Smooth muscle cell (in vitro differentiated cells): Measurements from ENCODE around the gene PLAC1. TPM values are rescaled to one million over a fixed set of nuclear protein-coding genes. Genes with fewer than 3 reads are reported as not detected.

Experiments
- DNase-seq: peaks from one replicate; lab custom pipeline; 2025; ENCODE audit not compliant: unreplicated experiment; lab: John Stamatoyannopoulos, UW
- H2AFZ ChIP-seq: fragments of 200-600 bp; sonication (generic); 2 replicates; pipeline ENCODE4 v1.6.0; 2016; ENCODE audit warnings: antibody characterized with exemption, low read depth, mild to moderate bottlenecking
- H3F3A ChIP-seq: fragments of 200-600 bp; sonication (generic); 2 replicates; pipeline ENCODE4 v1.6.0; 2017; ENCODE audit warnings: antibody characterized with exemption, low read depth
- H3K27ac ChIP-seq: fragments of 200-600 bp; sonication (generic); 2 replicates; pipeline ENCODE4 v1.5.1; 2016; ENCODE audit warnings: low read depth, mild to moderate bottlenecking
- H3K27me3 ChIP-seq: fragments of 200-600 bp; sonication (generic); 2 replicates; pipeline ENCODE4 v1.6.1; 2016; ENCODE audit warnings: low read depth, mild to moderate bottlenecking
- H3K36me3 ChIP-seq: fragments of 200-600 bp; sonication (generic); 2 replicates; pipeline ENCODE4 v1.5.1; 2016; ENCODE audit warnings: low read depth
- H3K4me1 ChIP-seq: fragments of 200-600 bp; sonication (generic); 2 replicates; pipeline ENCODE4 v1.5.1; 2016; ENCODE audit warnings: low read depth
- H3K4me2 ChIP-seq: fragments of 200-600 bp; sonication (generic); 2 replicates; pipeline ENCODE4 v1.6.0; 2016; ENCODE audit warnings: mild to moderate bottlenecking
- H3K4me3 ChIP-seq: fragments of 200-600 bp; sonication (generic); 2 replicates; pipeline ENCODE4 v1.5.1; 2016; ENCODE audit warnings: mild to moderate bottlenecking
- H3K79me2 ChIP-seq: fragments of 200-600 bp; sonication (generic); 2 replicates; pipeline ENCODE4 v1.6.0; 2016; ENCODE audit warnings: low read depth, mild to moderate bottlenecking
- H3K9ac ChIP-seq: fragments of 200-600 bp; sonication (generic); 2 replicates; pipeline ENCODE4 v1.6.0; 2016; ENCODE audit warnings: low read depth
- H3K9me3 ChIP-seq: fragments of 200-600 bp; sonication (generic); replicated peaks from 2 replicates; pipeline ENCODE4 v1.5.1; 2016; ENCODE audit warnings: low read depth
- H4K20me1 ChIP-seq: fragments of 200-600 bp; sonication (generic); 2 replicates; pipeline ENCODE4 v1.6.0; 2016; ENCODE audit warnings: low read depth
- WGBS: methylation state at CpG from one replicate; pipeline ENCODE4 v1.1.7; 2016; ENCODE audit warnings: low lambda C conversion rate; 5-methylcytosine and 5-hydroxymethylcytosine counted together
- polyA plus RNA-seq: library from polyadenylated mRNA; unstranded; fragments of >200 nt; fragmentation: Nextera tagmentation; extraction: Ambion mirVana; gene quantifications from 2 replicates; pipeline ENCODE4 v1.2.1, GENCODE V29; 2016
- total RNA-seq: library from RNA; depleted of rRNA; stranded (reverse); fragments of >200 nt; gene quantifications from 2 replicates; pipeline ENCODE4 v1.2.3, GENCODE V29; 2014
- TF ChIP-seq, protein P1 (sequence below): fragments of 200-600 bp; sonication (generic); IDR thresholded peaks from 2 replicates; pipeline ENCODE4 v1.5.1; 2017; ENCODE audit warnings: borderline replicate concordance, mild to moderate bottlenecking, antibody characterized with exemption; ENCODE audit not compliant: insufficient read depth, poor library complexity, severe bottlenecking

Gene PLAC1
- total and polyA plus RNA-seq, 2 experiments from 2014 or later, result 0.31 to 1.1 TPM

DNA sequence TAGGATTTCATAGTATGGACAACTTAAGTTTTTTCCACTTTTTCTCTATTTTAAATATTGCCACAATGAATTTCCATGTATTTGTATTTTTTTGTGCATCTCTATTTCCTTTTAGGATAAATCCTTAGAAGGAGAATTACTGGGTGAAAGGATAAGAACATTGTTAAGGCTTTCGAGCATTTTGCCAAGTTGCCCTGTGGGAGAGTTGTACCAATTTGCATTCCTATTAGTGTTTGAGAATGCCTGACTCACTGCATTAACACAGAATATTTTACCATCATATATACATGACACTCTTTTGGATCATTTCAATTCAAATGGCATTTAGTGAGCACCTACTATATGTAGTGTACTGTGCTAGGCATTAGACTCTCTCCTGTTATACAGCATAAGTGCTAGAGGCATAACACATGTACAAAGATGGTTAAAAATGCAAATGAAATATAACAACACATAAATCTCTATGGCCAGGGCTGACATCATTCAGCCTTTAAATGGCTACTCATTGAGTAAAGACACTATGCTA lies 57.0 kb downstream of the PLAC1 start:
- no peaks in the 10 kb centered on the region for H3K9me3 ChIP-seq
- no peaks in the 10 kb centered on the region for H3K79me2 ChIP-seq
- H4K20me1 ChIP-seq, result no peaks in the 10 kb centered on the region
- TF ChIP-seq, protein P1, sequence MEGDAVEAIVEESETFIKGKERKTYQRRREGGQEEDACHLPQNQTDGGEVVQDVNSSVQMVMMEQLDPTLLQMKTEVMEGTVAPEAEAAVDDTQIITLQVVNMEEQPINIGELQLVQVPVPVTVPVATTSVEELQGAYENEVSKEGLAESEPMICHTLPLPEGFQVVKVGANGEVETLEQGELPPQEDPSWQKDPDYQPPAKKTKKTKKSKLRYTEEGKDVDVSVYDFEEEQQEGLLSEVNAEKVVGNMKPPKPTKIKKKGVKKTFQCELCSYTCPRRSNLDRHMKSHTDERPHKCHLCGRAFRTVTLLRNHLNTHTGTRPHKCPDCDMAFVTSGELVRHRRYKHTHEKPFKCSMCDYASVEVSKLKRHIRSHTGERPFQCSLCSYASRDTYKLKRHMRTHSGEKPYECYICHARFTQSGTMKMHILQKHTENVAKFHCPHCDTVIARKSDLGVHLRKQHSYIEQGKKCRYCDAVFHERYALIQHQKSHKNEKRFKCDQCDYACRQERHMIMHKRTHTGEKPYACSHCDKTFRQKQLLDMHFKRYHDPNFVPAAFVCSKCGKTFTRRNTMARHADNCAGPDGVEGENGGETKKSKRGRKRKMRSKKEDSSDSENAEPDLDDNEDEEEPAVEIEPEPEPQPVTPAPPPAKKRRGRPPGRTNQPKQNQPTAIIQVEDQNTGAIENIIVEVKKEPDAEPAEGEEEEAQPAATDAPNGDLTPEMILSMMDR, result no peak
- no peaks in the 10 kb centered on the region for H3K27me3 ChIP-seq
- WGBS, result 48% methylated on average over 1 of the region's 1 CpG
- no peaks in the 10 kb centered on the region for H3K4me1 ChIP-seq
- no peak for DNase-seq
- no peaks in the 10 kb centered on the region for H3K36me3 ChIP-seq
- no peaks in the 10 kb centered on the region for H3F3A ChIP-seq
- H2AFZ ChIP-seq, result no peak overlapping the region
- H3K4me2 ChIP-seq, result no peak overlapping the region
- no peak overlapping the region for H3K4me3 ChIP-seq
- peak overlapping the region; percentile 63 for H3K27ac ChIP-seq
- no peak overlapping the region for H3K9ac ChIP-seq

DNA sequence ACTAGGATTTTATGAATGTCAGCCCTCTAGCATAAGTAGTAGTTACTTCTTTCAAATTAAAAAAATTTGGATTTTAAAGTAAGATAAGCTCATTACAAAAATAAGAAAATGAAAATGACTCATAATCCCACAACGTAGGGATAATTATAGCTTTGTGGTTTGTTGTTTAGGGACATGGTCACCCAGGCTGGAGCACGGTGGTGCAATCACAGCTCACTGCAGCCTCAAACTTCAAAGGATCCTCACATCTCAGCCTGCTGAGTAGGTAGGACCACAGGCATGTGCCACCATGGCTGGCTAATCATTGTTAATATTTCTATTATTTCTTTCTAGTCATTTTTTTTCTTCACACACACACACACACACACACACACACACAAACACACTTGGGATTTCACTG lies 57.6 kb downstream of the PLAC1 start:
- no peak overlapping the region for H2AFZ ChIP-seq
- no peaks in the 10 kb centered on the region for H3K36me3 ChIP-seq
- H3K4me2 ChIP-seq, result no peak overlapping the region
- WGBS, result 18% methylated on average over 2 of the region's 2 CpGs
- no peaks in the 10 kb centered on the region for H3K79me2 ChIP-seq
- DNase-seq, result no peak
- H3K27me3 ChIP-seq, result no peaks in the 10 kb centered on the region
- H3K4me1 ChIP-seq, result no peaks in the 10 kb centered on the region
- no peaks in the 10 kb centered on the region for H3F3A ChIP-seq
- TF ChIP-seq, protein P1, result no peak
- no peak overlapping the region for H3K9ac ChIP-seq
- no peaks in the 10 kb centered on the region for H4K20me1 ChIP-seq
- H3K9me3 ChIP-seq, result no peaks in the 10 kb centered on the region
- H3K4me3 ChIP-seq, result no peak overlapping the region
- H3K27ac ChIP-seq, result peak overlapping the region; percentile 63

DNA sequence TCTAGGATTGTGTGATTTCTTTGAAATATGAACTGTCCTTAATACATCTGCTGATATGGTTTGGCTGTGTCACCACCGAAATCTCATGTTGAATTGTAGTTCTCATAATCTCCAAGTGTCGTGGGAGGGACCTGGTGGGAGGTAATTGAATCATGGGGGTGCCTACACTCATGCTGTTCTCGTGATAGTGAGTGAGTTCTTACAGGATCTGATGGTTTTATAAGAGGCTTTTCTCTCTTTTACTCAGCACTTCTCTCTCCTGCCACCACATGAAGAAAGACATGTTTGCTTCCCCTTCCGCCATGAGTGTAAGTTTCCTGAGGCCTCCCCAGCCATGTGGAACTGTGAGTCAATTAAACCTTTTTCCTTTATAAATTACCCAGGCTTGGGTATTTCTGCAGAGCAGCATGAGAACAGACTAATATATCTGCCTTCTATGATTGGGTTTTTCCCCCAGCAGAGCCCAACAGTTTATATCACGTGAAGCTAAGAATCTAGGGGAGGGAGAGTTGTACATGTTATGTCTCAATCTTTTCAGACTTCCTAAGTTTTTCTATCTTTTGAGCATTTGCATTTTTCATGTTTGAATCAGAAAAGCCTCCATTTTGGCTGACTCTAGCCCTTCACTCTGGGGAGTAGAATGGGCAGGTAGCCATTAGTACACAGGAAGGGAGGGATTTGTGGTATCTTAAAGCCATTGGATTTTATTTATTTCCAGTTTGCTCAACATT lies 58.9 kb downstream of the PLAC1 start:
- no peak overlapping the region for H3K4me2 ChIP-seq
- TF ChIP-seq, protein P1, result no peak
- no peaks in the 10 kb centered on the region for H4K20me1 ChIP-seq
- H3K9ac ChIP-seq, result no peak overlapping the region
- no peaks in the 10 kb centered on the region for H3K27me3 ChIP-seq
- no peaks in the 10 kb centered on the region for H3K79me2 ChIP-seq
- H3K27ac ChIP-seq, result peak overlapping the region; percentile 67
- DNase-seq, result no peak
- H3K4me3 ChIP-seq, result no peak overlapping the region
- H3F3A ChIP-seq, result no peaks in the 10 kb centered on the region
- H3K4me1 ChIP-seq, result no peaks in the 10 kb centered on the region
- WGBS, result 25% methylated on average over 5 of the region's 5 CpGs
- no peaks in the 10 kb centered on the region for H3K36me3 ChIP-seq
- H2AFZ ChIP-seq, result peak overlapping the region; percentile 60
- no peaks in the 10 kb centered on the region for H3K9me3 ChIP-seq

DNA sequence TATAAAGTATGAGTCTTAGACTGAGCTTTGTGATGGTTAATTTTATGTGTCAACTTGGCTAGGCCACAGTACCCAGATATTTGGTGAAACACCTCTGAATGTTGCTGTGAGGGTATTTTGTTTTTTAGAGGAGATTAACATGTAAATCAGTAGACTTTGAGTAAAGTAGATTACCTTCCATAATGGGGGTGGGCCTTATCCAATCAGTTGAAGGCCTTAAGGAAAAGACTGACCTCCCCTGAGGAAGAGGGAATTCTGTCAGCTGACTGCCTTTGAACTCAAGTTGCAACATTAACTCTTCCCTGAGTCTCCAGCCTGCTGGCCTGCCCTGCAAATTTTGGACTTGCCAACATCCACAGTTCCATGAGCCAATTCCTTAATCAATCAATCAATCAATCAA lies 66.0 kb downstream of the PLAC1 start:
- Histone ChIP-seq H3K4me2 (no peak overlapping the region), H3K27ac (no peak overlapping the region), H3K36me3 (no peaks in the 10 kb centered on the region), H3F3A (no peaks in the 10 kb centered on the region), H4K20me1 (no peaks in the 10 kb centered on the region), H3K4me3 (no peak overlapping the region), H3K4me1 (no peaks in the 10 kb centered on the region), H3K9ac (no peak overlapping the region), H3K27me3 (no peaks in the 10 kb centered on the region), H3K79me2 (no peaks in the 10 kb centered on the region), H2AFZ (no peak overlapping the region), H3K9me3 (no peaks in the 10 kb centered on the region)
- TF ChIP-seq, protein P1, result no peak
- no peak for DNase-seq
